Uterus (tissue), 2 donors: ENCODE measurements around the gene PLXDC2.

Experiments
- CTCF ChIP-seq, 4 experiments: fragments of 200-600 bp in 2 of 4; fragments of 450-650 bp in 2 of 4; sonication (generic) in 2 of 4; IDR thresholded peaks; one replicate each; pipeline ENCODE4 v1.5.1; 2016 to 2019; ENCODE audit warnings: antibody characterized with exemption in 4 of 4, mild to moderate bottlenecking in 2 of 4, moderate library complexity in 1 of 4
- POLR2A ChIP-seq, 2 donors: fragments of 450-650 bp; IDR thresholded peaks; one replicate each; pipeline ENCODE4 v1.6.1; 2016; ENCODE audit warnings: antibody characterized with exemption in 2 of 2, mild to moderate bottlenecking in 1 of 2, moderate library complexity in 1 of 2

DNA sequence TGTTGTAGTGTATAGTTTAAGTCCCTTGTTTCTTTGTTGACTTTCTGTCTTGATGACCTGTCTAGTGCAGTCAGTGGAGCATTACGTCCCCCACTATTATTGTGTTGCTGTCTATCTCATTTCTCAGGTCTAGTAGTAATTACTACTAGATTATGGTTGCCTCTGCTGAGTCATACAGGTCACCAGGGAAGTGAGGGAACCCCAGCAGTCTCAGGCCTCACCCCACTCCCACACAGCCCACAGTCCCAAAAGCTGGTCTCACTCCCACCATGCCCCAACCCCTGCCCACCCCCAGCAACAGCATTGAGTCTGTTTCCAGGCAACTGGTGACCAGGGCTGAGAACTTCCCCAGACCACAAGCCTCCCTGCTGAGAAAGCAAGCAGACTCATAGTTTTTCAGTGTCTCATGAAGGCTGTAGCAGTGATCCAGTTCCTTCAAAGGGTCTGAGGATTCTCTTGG, 88.0 kb downstream of the PLXDC2 start:
- TF ChIP-seq CTCF (IDR thresholded peaks at IDR 0.05) (no peak), POLR2A (IDR thresholded peaks at IDR 0.05) (no peak)
